COLO668 (cell line): Measurements from ENCODE around the gene ACAA2.
A peak's percentile ranks its signal among the peaks of the same experiment; 100 is the strongest.
"Not testable (repeated sequence)": the region's sequence is repeated elsewhere in the genome, so short reads cannot be mapped to it uniquely, and the experiment has no call there.

Experiments used
- DNase-seq: peaks from one replicate; lab custom pipeline; 2025; ENCODE audit not compliant: unreplicated experiment; lab: John Stamatoyannopoulos, UW

ACAA2 gene

DNA sequence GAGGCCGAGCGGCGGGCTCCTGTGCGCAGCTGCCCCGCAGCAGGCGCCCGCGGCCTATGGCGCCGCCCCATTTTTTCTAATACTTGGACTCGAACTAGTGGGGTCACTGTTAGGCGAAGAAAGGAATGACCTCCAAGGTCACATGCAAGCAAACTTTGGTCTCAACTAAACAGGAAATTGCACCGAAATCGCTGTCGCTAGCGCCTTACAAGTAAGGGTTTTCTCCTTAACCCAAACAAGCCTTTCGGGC lies 339 bp downstream of the ACAA2 start:
- DNase-seq: peak; percentile 65

DNA sequence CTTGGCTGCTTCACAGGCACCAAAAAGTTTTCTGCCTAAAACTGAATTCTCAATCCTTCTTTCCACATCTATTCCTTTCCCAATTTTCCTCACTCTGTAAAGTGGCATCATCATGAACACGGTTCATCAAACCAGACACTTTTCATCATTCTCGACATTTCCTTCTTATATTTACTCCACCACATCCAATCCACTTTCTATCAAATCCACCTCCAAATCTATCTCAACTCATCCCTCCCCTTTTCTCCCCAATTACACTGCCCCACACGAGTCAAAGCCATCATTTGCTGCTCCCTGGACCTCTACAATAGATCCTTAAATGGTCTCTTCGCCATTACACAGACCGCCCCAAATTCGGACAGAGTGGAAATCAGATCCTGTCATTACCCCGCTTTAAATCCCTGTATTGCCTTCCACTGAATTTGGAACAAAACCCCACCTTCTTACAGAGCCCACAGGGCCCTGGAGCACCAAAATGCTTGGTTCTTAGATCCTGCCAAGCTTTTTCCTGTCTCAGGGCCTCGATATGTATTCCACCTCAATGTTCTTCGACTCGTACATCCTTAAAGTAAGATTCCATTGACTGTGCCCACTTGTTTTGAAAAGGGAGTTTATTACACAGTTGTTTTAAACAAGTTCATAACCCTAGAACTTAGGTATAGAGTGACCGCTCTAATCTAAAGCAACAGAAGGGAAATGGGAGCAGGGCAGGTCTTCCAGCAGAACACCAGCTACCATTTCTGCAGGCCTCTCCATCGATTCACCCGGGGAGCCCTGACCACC lies 856 bp downstream of the ACAA2 start:
- DNase-seq: no peak

GRCh38 chr18:49811151-49811938 lies 2.0 kb downstream of the ACAA2 start:
- no peak for DNase-seq

GRCh38 chr18:49808553-49809191 lies 4.7 kb downstream of the ACAA2 start:
- DNase-seq: not testable (repeated sequence)

GRCh38 chr18:49804096-49804495 lies 9.2 kb downstream of the ACAA2 start:
- DNase-seq: no peak

- no peak for DNase-seq
Observed at GRCh38 chr18:49802623-49803022, 10.7 kb downstream of the ACAA2 start.

DNA sequence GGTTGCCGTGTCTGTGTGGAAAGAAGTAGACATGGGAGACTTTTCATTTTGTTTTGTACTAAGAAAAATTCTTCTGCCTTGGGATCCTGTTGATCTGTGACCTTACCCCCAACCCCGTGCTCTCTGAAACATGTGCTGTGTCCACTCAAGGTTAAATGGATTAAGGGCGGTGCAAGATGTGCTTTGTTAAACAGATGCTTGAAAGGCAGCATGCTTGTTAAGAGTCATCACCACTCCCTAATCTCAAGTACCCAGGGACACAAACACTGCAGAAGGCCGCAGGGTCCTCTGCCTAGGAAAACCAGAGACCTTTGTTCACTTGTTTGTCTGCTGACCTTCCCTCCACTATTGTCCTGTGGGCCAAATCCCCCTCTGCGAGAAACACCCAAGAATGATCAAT lies 12.8 kb downstream of the ACAA2 start:
- not testable (repeated sequence) for DNase-seq

- not testable (repeated sequence) for DNase-seq
Observed at GRCh38 chr18:49799806-49800205, 13.5 kb downstream of the ACAA2 start.

- no peak for DNase-seq
Observed at GRCh38 chr18:49798001-49798400, 15.3 kb downstream of the ACAA2 start.

DNA sequence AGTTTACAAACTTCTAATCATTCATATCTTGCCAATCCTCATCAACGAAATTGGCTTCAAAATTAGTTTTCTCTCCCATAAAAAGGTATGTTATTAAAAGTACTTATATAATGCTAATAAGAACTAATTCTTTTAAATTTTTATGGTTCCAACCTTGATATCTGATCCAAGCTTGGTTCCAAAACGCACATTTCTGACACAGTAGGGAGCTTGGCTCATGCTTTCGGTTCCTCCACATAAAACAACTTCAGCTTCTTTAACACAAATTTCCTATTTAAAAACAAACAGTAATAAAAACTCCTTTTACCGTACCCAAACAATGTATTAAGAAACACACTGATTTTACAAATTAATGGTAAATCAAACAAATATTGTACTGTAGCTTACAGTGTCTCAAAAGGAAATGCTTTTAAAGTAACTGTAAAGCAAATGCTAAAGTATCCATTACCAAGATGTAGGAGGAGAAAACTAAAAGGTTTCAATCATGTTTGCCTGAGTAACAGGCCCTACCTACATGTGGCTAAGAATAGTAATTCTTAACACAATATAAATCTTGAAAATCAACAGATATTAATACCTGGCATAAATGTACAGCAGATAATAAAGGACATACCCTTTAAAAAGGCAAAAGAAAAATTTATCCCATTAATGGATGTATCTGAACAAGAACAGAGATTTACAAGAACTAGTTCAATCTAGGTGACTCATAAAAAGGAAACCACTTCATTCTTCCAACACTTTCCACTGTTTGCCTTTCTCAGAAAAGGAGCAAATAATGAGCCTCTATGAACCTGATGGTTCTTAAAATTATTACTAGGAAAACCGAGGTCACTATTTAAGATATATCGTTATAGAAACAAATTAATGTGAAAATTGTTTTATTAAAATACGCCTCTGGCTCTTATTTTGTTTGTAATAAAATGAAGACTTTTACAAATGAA lies 17.5 kb downstream of the ACAA2 start:
- no peak for DNase-seq

GRCh38 chr18:49794743-49795142 lies 18.6 kb downstream of the ACAA2 start:
- no peak for DNase-seq

DNA sequence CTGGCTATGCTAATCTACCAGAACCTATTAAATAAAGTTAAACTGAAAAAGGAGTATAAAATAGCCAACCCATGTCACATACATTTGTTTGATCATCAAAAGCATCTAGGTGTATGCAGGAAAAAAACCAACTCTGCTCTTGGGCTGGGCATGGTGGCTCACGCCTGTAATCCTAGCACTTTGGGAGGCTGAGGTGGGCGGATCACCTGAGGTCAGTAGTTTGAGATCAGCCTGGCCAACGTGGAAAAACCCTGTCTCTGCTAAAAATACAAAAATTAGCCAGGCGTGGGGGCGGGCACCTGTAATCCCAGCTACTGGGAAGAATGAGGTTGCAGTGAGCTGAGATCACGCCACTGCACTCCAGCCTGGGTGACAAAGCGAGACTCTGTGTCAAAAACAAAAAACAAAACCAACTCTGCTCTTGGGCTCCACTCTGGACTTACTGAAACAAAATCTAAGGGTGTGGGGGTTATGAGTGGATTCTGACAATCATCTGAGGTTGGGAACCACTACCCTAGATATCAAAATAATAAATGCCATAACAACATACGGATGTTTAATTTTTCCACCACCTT lies 23.7 kb downstream of the ACAA2 start:
- DNase-seq: not testable (repeated sequence)

DNA sequence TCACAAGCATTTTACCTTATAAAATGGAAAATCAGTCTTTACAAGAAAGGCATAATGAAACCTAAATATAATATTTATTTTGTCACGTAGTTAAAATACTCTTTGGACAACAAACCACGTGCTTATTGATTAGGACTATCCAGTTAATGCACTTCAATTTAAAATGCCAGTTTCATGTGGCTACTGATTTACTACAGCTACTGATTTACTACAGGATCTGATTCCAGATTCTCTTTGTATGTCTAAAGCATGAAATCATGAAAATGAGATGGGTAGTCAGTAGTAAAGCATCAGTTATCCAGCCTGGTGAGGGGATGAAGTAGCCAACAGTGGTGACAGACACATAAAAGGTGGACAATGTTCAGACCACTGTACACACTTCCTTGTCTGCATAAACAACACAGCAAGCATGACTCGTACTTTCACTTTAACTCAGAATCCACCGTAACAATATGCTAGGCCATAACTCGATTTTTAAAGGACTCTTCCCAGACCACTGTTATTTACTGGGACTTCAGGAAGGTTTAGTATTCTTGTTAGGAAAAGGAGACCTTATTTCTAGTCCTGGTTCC lies 24.9 kb downstream of the ACAA2 start:
- no peak for DNase-seq

GRCh38 chr18:49786019-49786720 lies 27.2 kb downstream of the ACAA2 start:
- DNase-seq: no peak

DNA sequence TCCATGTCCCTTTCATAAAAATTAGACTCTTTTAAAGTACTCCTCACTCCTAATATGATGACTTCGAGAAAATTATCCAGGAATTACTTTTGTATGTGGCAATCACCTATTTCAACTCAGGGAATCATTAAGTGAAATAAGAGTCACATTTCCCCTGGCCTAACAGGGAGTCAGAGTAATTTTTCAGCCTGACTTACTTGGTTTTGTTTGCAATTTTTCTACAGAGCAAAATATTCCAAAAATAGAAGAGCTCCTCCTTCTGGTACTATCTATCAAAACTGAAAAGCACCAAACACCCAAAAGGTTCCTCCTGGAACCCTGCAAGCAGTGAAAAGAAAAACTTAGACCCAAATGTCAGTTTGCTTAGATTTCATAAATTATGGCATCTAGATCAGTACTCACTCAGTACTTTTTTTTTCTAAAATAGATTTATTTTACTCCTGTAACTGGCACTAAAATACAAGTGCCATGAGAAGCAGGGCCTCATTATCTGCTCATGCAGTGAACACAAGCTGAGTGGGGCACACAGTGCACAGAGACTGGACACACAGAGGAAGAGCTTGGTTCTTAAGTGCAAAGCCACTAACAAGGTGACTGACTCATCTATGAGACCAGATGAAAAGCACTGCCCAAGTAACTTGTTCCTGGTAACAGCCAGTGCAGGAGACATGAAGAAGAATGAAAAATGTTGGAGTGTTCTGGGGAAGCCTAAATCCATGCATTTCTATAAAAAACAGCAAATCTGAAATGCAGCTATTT lies 28.7 kb downstream of the ACAA2 start:
- DNase-seq: no peak

GRCh38 chr18:49783631-49784030 lies 29.7 kb downstream of the ACAA2 start:
- not testable (repeated sequence) for DNase-seq

- no peak for DNase-seq
Observed at GRCh38 chr18:49778826-49779465, 34.4 kb downstream of the ACAA2 start.

- DNase-seq: no peak
Observed at GRCh38 chr18:49769047-49769728, 44.1 kb downstream of the ACAA2 start.
